HepG2 (cell line): ENCODE measurements around the gene CEP131. TPM values are rescaled to one million over a fixed set of nuclear protein-coding genes. Genes with fewer than 3 reads are reported as not detected.

Source experiments
- JDP2 ChIP-seq: sonication (generic); formaldehyde crosslinking; IDR thresholded peaks from 2 replicates; pipeline ENCODE4 v1.8.1; 2022; ENCODE audit warnings: missing genetic modification reagents, borderline replicate concordance
- KAT7 ChIP-seq: IDR thresholded peaks from 2 replicates; pipeline ENCODE4 v1.6.1; 2018; ENCODE audit warnings: borderline replicate concordance, missing compliant biosample characterization
- KLF6 ChIP-seq: IDR thresholded peaks from 2 replicates; pipeline ENCODE4 v1.8.0; 2016; ENCODE audit warnings: missing biosample characterization, missing genetic modification reagents
- NFYB ChIP-seq: sonication (generic); formaldehyde crosslinking; IDR thresholded peaks from 2 replicates; pipeline ENCODE4 v1.4.0; 2020; ENCODE audit warnings: missing genetic modification reagents
- PHF5A ChIP-seq: IDR thresholded peaks from one replicate; pipeline ENCODE4 v1.6.1; 2018; ENCODE audit warnings: low read depth, missing genetic modification reagents; ENCODE audit not compliant: unreplicated experiment
- TCF7L2 ChIP-seq: IDR thresholded peaks from 2 replicates; pipeline ENCODE4 v1.6.1; 2011; ENCODE audit warnings: mild to moderate bottlenecking, low read depth, low read length, moderate library complexity
- ZBTB42 ChIP-seq: sonication (generic); formaldehyde crosslinking; IDR thresholded peaks from 2 replicates; pipeline ENCODE4 v1.5.0; 2020; ENCODE audit warnings: mild to moderate bottlenecking, missing genetic modification reagents
- ZNF12 ChIP-seq: sonication (generic); formaldehyde crosslinking; IDR thresholded peaks from 2 replicates; pipeline ENCODE4 v1.5.0; 2020; ENCODE audit warnings: missing genetic modification reagents
- ZNF225 ChIP-seq: sonication (generic); formaldehyde crosslinking; IDR thresholded peaks from 2 replicates; pipeline ENCODE4 v1.4.0; 2020; ENCODE audit warnings: mild to moderate bottlenecking, missing genetic modification reagents
- ZNF564 ChIP-seq: sonication (generic); formaldehyde crosslinking; IDR thresholded peaks from 2 replicates; pipeline ENCODE4 v1.8.1; 2023; ENCODE audit warnings: mild to moderate bottlenecking, missing genetic modification reagents
- ZNF605 ChIP-seq: sonication (generic); formaldehyde crosslinking; IDR thresholded peaks from 2 replicates; pipeline ENCODE4 v1.8.0; 2022; ENCODE audit warnings: mild to moderate bottlenecking, missing genetic modification reagents
- ZNF772 ChIP-seq: sonication (generic); formaldehyde crosslinking; IDR thresholded peaks from 2 replicates; pipeline ENCODE4 v1.5.0; 2020; ENCODE audit warnings: mild to moderate bottlenecking, missing genetic modification reagents
- ZNF841 ChIP-seq: sonication (generic); formaldehyde crosslinking; IDR thresholded peaks from 2 replicates; pipeline ENCODE4 v1.8.1; 2023; ENCODE audit warnings: missing genetic modification reagents, borderline replicate concordance
- polyA plus RNA-seq, 8 experiments: library from polyadenylated mRNA; depleted of rRNA in 3 of 8; stranded (reverse) in 7 of 8; unstranded in 1 of 8; fragments of >200 nt; fragmentation: Illumina TruSeq in 4 of 8; extraction: Trizol in 4 of 8; gene quantifications; 2 replicates each; pipeline versions ENCODE4 v1.2.1 to v1.2.3, GENCODE V29; 2011 to 2016; ENCODE audit warnings: low read depth in 4 of 8, missing spikeins in 1 of 8, mixed read lengths in 1 of 8; ENCODE audit not compliant: insufficient read depth in 1 of 8
- total RNA-seq, 5 experiments: library from RNA; depleted of rRNA; stranded (reverse); fragments of >200 nt; fragmentation: Illumina TruSeq; extraction: Trizol; gene quantifications; 2 replicates each; pipeline ENCODE4 v1.2.3, GENCODE V29; 2016; ENCODE audit warnings: low read depth in 1 of 5
- TF ChIP-seq, protein P1 (sequence below): sonication (generic); formaldehyde crosslinking; IDR thresholded peaks from 2 replicates; pipeline ENCODE4 v1.9.0; 2021; ENCODE audit warnings: missing genetic modification reagents, mild to moderate bottlenecking, borderline replicate concordance
- TF ChIP-seq, protein P2 (sequence below): sonication (generic); formaldehyde crosslinking; IDR thresholded peaks from 2 replicates; pipeline ENCODE4 v1.4.0; 2020; ENCODE audit warnings: low read depth, mild to moderate bottlenecking, missing genetic modification reagents
- TF ChIP-seq, protein P3 (sequence below): IDR thresholded peaks from 2 replicates; pipeline ENCODE4 v1.6.1; 2016; ENCODE audit warnings: control low read depth
- TF ChIP-seq, protein P4 (sequence below): sonication (generic); formaldehyde crosslinking; IDR thresholded peaks from 2 replicates; pipeline ENCODE4 v1.5.0; 2020; ENCODE audit warnings: mild to moderate bottlenecking, missing genetic modification reagents, borderline replicate concordance

Gene CEP131
- total and polyA plus RNA-seq, 2 of the 13 experiments (the other 11 are each of a cell fraction or from before 2014, with no cell fraction given): 5.0 to 16.8 TPM

DNA sequence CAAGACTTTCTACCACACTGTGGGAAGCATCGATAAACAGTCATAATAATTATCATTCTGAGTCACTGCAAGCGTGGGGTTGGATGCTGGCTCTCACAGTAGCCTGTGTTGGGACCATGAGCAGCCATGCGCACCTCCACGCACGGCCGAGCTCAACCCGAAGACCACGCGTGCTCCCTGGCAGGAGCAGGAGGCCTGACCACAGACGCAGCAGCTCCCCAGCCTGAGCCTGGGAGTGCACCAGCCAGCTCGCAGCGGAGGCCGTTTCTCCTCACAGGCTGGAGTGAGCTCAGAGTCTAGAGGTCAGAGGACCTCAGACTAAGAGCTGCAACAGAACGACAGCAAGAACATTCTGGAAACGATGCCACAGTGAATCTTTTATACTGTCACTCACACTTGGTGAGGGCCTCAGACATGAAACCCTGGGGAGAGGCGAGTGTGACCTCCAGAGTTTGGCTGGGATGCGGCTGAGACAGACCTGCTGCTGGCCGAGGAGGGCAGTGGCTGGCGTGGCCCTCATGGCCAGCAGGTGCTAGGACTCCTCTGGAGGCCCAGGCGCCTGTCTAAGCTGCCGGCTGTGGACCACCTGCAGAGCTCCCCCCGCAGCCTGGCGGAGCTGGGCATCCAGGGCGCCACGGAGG is 22.4 kb upstream of the CEP131 start (continued):
- TF ChIP-seq PHF5A (no peak), ZNF772 (CRISPR knock-in tag) (no peak), TCF7L2 (no peak), ZNF564 (no peak), ZNF605 (no peak), JDP2 (CRISPR knock-in tag) (no peak), ZBTB42 (CRISPR knock-in tag) (no peak), ZNF841 (CRISPR knock-in tag) (no peak), ZNF225 (CRISPR knock-in tag) (no peak), KLF6 (CRISPR knock-in tag) (no peak), KAT7 (no peak), ZNF12 (CRISPR knock-in tag) (no peak), NFYB (no peak)
- TF ChIP-seq, protein P1, sequence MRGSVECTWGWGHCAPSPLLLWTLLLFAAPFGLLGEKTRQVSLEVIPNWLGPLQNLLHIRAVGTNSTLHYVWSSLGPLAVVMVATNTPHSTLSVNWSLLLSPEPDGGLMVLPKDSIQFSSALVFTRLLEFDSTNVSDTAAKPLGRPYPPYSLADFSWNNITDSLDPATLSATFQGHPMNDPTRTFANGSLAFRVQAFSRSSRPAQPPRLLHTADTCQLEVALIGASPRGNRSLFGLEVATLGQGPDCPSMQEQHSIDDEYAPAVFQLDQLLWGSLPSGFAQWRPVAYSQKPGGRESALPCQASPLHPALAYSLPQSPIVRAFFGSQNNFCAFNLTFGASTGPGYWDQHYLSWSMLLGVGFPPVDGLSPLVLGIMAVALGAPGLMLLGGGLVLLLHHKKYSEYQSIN: no peak
- TF ChIP-seq, protein P2, sequence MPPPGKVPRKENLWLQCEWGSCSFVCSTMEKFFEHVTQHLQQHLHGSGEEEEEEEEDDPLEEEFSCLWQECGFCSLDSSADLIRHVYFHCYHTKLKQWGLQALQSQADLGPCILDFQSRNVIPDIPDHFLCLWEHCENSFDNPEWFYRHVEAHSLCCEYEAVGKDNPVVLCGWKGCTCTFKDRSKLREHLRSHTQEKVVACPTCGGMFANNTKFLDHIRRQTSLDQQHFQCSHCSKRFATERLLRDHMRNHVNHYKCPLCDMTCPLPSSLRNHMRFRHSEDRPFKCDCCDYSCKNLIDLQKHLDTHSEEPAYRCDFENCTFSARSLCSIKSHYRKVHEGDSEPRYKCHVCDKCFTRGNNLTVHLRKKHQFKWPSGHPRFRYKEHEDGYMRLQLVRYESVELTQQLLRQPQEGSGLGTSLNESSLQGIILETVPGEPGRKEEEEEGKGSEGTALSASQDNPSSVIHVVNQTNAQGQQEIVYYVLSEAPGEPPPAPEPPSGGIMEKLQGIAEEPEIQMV: no peak
- TF ChIP-seq, protein P3, sequence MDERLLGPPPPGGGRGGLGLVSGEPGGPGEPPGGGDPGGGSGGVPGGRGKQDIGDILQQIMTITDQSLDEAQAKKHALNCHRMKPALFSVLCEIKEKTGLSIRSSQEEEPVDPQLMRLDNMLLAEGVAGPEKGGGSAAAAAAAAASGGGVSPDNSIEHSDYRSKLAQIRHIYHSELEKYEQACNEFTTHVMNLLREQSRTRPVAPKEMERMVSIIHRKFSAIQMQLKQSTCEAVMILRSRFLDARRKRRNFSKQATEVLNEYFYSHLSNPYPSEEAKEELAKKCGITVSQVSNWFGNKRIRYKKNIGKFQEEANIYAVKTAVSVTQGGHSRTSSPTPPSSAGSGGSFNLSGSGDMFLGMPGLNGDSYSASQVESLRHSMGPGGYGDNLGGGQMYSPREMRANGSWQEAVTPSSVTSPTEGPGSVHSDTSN (CRISPR knock-in tag): no peak
- TF ChIP-seq, protein P4, sequence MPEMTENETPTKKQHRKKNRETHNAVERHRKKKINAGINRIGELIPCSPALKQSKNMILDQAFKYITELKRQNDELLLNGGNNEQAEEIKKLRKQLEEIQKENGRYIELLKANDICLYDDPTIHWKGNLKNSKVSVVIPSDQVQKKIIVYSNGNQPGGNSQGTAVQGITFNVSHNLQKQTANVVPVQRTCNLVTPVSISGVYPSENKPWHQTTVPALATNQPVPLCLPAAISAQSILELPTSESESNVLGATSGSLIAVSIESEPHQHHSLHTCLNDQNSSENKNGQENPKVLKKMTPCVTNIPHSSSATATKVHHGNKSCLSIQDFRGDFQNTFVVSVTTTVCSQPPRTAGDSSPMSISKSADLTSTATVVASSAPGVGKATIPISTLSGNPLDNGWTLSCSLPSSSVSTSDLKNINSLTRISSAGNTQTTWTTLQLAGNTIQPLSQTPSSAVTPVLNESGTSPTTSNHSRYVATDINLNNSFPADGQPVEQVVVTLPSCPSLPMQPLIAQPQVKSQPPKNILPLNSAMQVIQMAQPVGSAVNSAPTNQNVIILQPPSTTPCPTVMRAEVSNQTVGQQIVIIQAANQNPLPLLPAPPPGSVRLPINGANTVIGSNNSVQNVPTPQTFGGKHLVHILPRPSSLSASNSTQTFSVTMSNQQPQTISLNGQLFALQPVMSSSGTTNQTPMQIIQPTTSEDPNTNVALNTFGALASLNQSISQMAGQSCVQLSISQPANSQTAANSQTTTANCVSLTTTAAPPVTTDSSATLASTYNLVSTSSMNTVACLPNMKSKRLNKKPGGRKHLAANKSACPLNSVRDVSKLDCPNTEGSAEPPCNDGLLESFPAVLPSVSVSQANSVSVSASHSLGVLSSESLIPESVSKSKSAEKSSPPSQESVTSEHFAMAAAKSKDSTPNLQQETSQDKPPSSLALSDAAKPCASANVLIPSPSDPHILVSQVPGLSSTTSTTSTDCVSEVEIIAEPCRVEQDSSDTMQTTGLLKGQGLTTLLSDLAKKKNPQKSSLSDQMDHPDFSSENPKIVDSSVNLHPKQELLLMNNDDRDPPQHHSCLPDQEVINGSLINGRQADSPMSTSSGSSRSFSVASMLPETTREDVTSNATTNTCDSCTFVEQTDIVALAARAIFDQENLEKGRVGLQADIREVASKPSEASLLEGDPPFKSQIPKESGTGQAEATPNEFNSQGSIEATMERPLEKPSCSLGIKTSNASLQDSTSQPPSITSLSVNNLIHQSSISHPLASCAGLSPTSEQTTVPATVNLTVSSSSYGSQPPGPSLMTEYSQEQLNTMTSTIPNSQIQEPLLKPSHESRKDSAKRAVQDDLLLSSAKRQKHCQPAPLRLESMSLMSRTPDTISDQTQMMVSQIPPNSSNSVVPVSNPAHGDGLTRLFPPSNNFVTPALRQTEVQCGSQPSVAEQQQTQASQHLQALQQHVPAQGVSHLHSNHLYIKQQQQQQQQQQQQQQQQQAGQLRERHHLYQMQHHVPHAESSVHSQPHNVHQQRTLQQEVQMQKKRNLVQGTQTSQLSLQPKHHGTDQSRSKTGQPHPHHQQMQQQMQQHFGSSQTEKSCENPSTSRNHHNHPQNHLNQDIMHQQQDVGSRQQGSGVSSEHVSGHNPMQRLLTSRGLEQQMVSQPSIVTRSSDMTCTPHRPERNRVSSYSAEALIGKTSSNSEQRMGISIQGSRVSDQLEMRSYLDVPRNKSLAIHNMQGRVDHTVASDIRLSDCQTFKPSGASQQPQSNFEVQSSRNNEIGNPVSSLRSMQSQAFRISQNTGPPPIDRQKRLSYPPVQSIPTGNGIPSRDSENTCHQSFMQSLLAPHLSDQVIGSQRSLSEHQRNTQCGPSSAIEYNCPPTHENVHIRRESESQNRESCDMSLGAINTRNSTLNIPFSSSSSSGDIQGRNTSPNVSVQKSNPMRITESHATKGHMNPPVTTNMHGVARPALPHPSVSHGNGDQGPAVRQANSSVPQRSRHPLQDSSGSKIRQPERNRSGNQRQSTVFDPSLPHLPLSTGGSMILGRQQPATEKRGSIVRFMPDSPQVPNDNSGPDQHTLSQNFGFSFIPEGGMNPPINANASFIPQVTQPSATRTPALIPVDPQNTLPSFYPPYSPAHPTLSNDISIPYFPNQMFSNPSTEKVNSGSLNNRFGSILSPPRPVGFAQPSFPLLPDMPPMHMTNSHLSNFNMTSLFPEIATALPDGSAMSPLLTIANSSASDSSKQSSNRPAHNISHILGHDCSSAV (CRISPR knock-in tag): no peak
